Measurements from ENCODE around the gene CHIT1. TPM values are rescaled to one million over a fixed set of nuclear protein-coding genes. Genes with fewer than 3 reads are reported as not detected.

The CHIT1 gene
- total and polyA plus RNA-seq, 2 of the 8 experiments (the other 6 are each of a cell fraction or from before 2014, with no cell fraction given), result not detected

DNA sequence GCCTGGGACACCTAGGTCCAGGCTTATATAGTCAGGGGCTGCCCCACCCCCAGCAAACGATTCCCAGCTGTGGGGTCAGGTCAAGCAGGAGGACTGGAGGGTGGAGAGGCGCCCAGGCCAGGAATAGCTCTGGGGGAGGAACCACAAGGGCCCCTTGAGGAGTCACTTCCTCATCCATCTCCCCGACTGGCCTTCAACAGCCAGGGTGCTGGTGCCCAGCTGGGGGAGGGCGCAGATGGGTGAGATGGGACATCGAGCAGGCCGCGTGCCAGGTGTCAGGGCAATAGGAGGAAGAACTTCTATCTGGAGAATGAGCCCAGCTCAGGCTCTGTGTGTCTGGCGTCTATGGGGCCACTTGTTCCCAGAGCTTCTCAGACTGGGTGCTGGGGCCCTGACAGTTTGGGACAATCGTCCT lies 53.6 kb downstream of the CHIT1 start:
- POLR2A ChIA-PET (ENCODE audit: partially characterized antibody), result no interaction called here
- CTCF ChIA-PET (ENCODE audit: partially characterized antibody), result interaction anchor here (0.6 to 12.8 kb wide), 27 partner anchors 8 to 1223 kb away, joined by 3 to 140 read pairs (median 5); partner anchors contain the start of genes ADORA1 and CHI3L1
- TF ChIP-seq PHF8 (conservative IDR thresholded peaks at IDR 0.05; ENCODE audit: low read depth, low read length) (no peak), POLR2AphosphoS5 (IDR thresholded peaks at IDR 0.05; ENCODE audit: low read depth, low read length) (no peak), CTBP2 (IDR thresholded peaks at IDR 0.05; ENCODE audit: borderline replicate concordance, insufficient read depth, insufficient read length, low read length) (no peak), SIX5 (IDR thresholded peaks at IDR 0.05; ENCODE audit: low read depth, low read length) (no peak), ZNF274 (IDR thresholded peaks at IDR 0.05; ENCODE audit: borderline replicate concordance, extremely low read depth, low read length) (no peak), SUZ12 (IDR thresholded peaks at IDR 0.05; ENCODE audit: low read length) (no peak), MAFK (IDR thresholded peaks at IDR 0.05; ENCODE audit: low read depth, low read length) (no peak), KDM1A (IDR thresholded peaks at IDR 0.05; ENCODE audit: borderline replicate concordance, low read length) (no peak), POU5F1 (IDR thresholded peaks at IDR 0.05; ENCODE audit: low read depth, low read length) (no peak), TBP (IDR thresholded peaks at IDR 0.05; ENCODE audit: low read depth, low read length) (no peak), GABPA (IDR thresholded peaks at IDR 0.05; ENCODE audit: borderline replicate concordance, insufficient read depth, low read length) (no peak), FOSL1 (IDR thresholded peaks at IDR 0.05; ENCODE audit: insufficient read depth, low read depth, low read length) (no peak)
- TF ChIP-seq, protein P1, sequence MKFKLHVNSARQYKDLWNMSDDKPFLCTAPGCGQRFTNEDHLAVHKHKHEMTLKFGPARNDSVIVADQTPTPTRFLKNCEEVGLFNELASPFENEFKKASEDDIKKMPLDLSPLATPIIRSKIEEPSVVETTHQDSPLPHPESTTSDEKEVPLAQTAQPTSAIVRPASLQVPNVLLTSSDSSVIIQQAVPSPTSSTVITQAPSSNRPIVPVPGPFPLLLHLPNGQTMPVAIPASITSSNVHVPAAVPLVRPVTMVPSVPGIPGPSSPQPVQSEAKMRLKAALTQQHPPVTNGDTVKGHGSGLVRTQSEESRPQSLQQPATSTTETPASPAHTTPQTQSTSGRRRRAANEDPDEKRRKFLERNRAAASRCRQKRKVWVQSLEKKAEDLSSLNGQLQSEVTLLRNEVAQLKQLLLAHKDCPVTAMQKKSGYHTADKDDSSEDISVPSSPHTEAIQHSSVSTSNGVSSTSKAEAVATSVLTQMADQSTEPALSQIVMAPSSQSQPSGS (IDR thresholded peaks at IDR 0.05; ENCODE audit: low read length), result no peak

More for the DNA sequence above, 53.6 kb downstream of the CHIT1 start:
- no peak overlapping the region for H2BK5ac ChIP-seq (ENCODE audit: low read depth, low read length)
- H3K79me2 ChIP-seq (ENCODE audit: control insufficient read depth in 1 of 2, insufficient read depth in 2 of 2, low read length in 2 of 2), result no peaks in the 10 kb centered on the region
- H3K56ac ChIP-seq (replicated peaks; ENCODE audit: insufficient read length, low read depth, low read length), result no peak overlapping the region
- H3K27ac ChIP-seq (ENCODE audit: low read depth, low read length), result no peak overlapping the region
- H3K18ac ChIP-seq (ENCODE audit: extremely low read depth, low read length), result no peak overlapping the region
- DNase-seq (ENCODE audit: low read depth in 1 of 2, low spot score in 2 of 2) (no peak), FAIRE-seq (no peak)
- H3K4me3 ChIP-seq (ENCODE audit: extremely low read depth in 1 of 4, insufficient read depth in 2 of 4, low read depth in 3 of 4, low read length in 4 of 4), result no peak overlapping the region
- H2BK12ac ChIP-seq (ENCODE audit: low read depth, low read length), result no peak overlapping the region
- no peak overlapping the region for H3K14ac ChIP-seq (ENCODE audit: insufficient read length)
- H3K27me3 ChIP-seq (replicated peaks in 1 of 4; ENCODE audit: control insufficient read depth in 3 of 4, extremely low read depth in 1 of 4, insufficient read depth in 3 of 4, low read length in 3 of 4), result no peaks in the 10 kb centered on the region
- H2BK120ac ChIP-seq (replicated peaks; ENCODE audit: low read depth, low read length), result no peak overlapping the region
- peaks cover 0 to 7% (median 3%) of the 10 kb centered on the region in 4 experiments; a peak in 4 of 7 replicates for H3K4me1 ChIP-seq (replicated peaks in 1 of 4; ENCODE audit: control insufficient read depth in 3 of 4, insufficient read depth in 4 of 4, low read length in 3 of 4)
- no peaks in the 10 kb centered on the region for H3K23me2 ChIP-seq (ENCODE audit: low read depth, low read length)
- H3K9me3 ChIP-seq (ENCODE audit: insufficient read depth in 2 of 2, low read depth in 1 of 2, low read length in 1 of 2), result no peaks in the 10 kb centered on the region
- H3K4ac ChIP-seq (replicated peaks; ENCODE audit: insufficient read length, low read depth, low read length), result no peak overlapping the region
- no peak overlapping the region for H4K91ac ChIP-seq (replicated peaks; ENCODE audit: insufficient read length, low read length)
- H4K5ac ChIP-seq (ENCODE audit: insufficient read length, low read depth, low read length), result no peak overlapping the region
- WGBS, 2 experiments (ENCODE audit: extremely low coverage in 1 of 2, insufficient coverage in 1 of 2, insufficient read length in 1 of 2, insufficient replicate concordance in 2 of 2, low coverage in 1 of 2, low lambda C conversion rate in 2 of 2, missing lambda C conversion rate in 1 of 2), result 90% methylated on average over 9 of the region's 9 CpGs; no CpG with 5 or more reads in 1 of the 2 experiments
- H4K20me1 ChIP-seq (replicated peaks in 1 of 2; ENCODE audit: control insufficient read depth in 1 of 2, insufficient read depth in 2 of 2, low read length in 2 of 2), result no peaks in the 10 kb centered on the region
- H2AK5ac ChIP-seq (ENCODE audit: low read depth, low read length), result no peak overlapping the region
- H2AFZ ChIP-seq (ENCODE audit: low read length), result no peak overlapping the region
- H2BK20ac ChIP-seq (ENCODE audit: low read length), result no peak overlapping the region
- H4K8ac ChIP-seq (ENCODE audit: extremely low read depth, insufficient read depth, low read length), result peak overlapping the region; percentile 57; the same call in 1 of the 2 replicates
- H3K4me2 ChIP-seq (ENCODE audit: insufficient read depth in 1 of 2, low read depth in 2 of 2, low read length in 2 of 2), result no peak overlapping the region
- no peak overlapping the region for H2BK15ac ChIP-seq (ENCODE audit: low read length)
- H3K23ac ChIP-seq (ENCODE audit: insufficient read length), result no peak overlapping the region
- H3K79me1 ChIP-seq (ENCODE audit: low read depth, low read length), result no peaks in the 10 kb centered on the region
- H3K9ac ChIP-seq (replicated peaks in 1 of 4; ENCODE audit: extremely low read depth in 1 of 4, low read depth in 3 of 4, low read length in 3 of 4), result no peak overlapping the region
- no peaks in the 10 kb centered on the region for H3K36me3 ChIP-seq (ENCODE audit: control insufficient read depth in 2 of 4, insufficient read depth in 4 of 4, low read length in 3 of 4)

All from H1 (cell line).